OCI-LY3 (cell line): ENCODE results near the gene RNF13.

Source experiments
- H2AFZ ChIP-seq: fragments of 200-600, 300-600 bp; shearing (Covaris generic); 2 replicates; pipeline ENCODE4 v1.6.0; 2014; ENCODE audit warnings: antibody characterized with exemption, low read depth, low read length
- H3K27ac ChIP-seq: fragments of 200-600, 300-600 bp; sonication (generic); 2 replicates; pipeline ENCODE4 v1.5.1; 2014; ENCODE audit warnings: mild to moderate bottlenecking, low read length, moderate library complexity, mixed read lengths
- H3K27me3 ChIP-seq: fragments of 200-600, 300-600 bp; sonication (generic); 2 replicates; pipeline ENCODE4 v1.6.1; 2014; ENCODE audit warnings: low read depth, low read length, mixed read lengths
- H3K36me3 ChIP-seq: fragments of 200-600, 300-600 bp; sonication (generic); replicated peaks from 2 replicates; pipeline ENCODE3; 2014; ENCODE audit warnings: low read depth, low read length, mixed read lengths
- H3K4me1 ChIP-seq: fragments of 300-600, 200-600 bp; sonication (generic); 2 replicates; pipeline ENCODE4 v1.6.1; 2014; ENCODE audit warnings: low read length, mixed read lengths
- H3K4me2 ChIP-seq: fragments of 200-600, 300-600 bp; sonication (generic); 2 replicates; pipeline ENCODE4 v1.6.1; 2014; ENCODE audit warnings: low read length, mixed read lengths
- H3K4me3 ChIP-seq: fragments of 300-600, 200-600 bp; sonication (generic); 2 replicates; pipeline ENCODE4 v1.5.1; 2014; ENCODE audit warnings: antibody characterized with exemption, mild to moderate bottlenecking, low read length, moderate library complexity
- H3K79me2 ChIP-seq: fragments of 300-600, 200-600 bp; shearing (Covaris generic); 2 replicates; pipeline ENCODE4 v1.6.1; 2014; ENCODE audit warnings: mild to moderate bottlenecking, low read length, mixed read lengths
- H3K9ac ChIP-seq: fragments of 300-600, 200-600 bp; shearing (Covaris generic); 2 replicates; pipeline ENCODE4 v1.6.0; 2014; ENCODE audit warnings: mild to moderate bottlenecking, low read length, moderate library complexity
- H3K9me3 ChIP-seq: fragments of 200-600, 300-600 bp; shearing (Covaris generic); 2 replicates; pipeline ENCODE4 v1.6.1; 2014; ENCODE audit warnings: low read length, mixed read lengths; ENCODE audit not compliant: insufficient read depth
- H4K20me1 ChIP-seq: fragments of 200-600, 300-600 bp; sonication (generic); 2 replicates; pipeline ENCODE4 v1.6.1; 2016; ENCODE audit warnings: low read length, mixed read lengths; ENCODE audit not compliant: insufficient read depth
- EZH2phosphoT487 ChIP-seq: fragments of 200-600 bp; shearing (Covaris generic); IDR thresholded peaks from 2 replicates; pipeline ENCODE4 v1.6.1; 2018; ENCODE audit warnings: antibody characterized with exemption, mixed run types, low read depth
- TF ChIP-seq, protein P1 (sequence below): fragments of 200-600, 300-600 bp; sonication (generic); IDR thresholded peaks from 2 replicates; pipeline ENCODE4 v1.5.1; 2014; ENCODE audit warnings: antibody characterized with exemption, low read length, low read depth

The RNF13 gene

DNA sequence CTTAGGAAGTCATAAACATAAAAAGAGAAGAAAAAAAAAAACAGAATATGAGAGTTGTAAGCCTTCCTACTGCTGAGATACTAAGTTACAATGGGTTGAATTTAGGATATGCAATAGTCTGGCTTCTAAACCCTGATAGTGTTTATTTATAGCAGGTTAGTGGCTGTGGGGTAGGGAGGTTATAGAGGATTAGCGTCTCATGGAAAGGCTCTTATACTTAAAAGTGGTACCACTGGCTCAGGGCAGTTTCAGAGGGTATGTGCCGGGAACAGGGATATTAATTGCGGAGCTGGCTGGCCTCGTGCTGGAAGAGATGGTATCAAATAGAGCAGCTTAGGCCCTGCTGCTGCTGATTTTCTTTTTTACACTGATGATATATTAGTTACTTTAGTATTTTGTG, 96.9 kb downstream of the RNF13 start:
- H3K4me3 ChIP-seq = no peak overlapping the region
- H2AFZ ChIP-seq = no peak overlapping the region
- H3K36me3 ChIP-seq = peaks cover 3% of the 10 kb centered on the region
- no peak overlapping the region for H3K9ac ChIP-seq
- H3K9me3 ChIP-seq = no peaks in the 10 kb centered on the region
- no peaks in the 10 kb centered on the region for H3K27me3 ChIP-seq
- no peak overlapping the region for H3K27ac ChIP-seq
- no peak overlapping the region for H3K4me2 ChIP-seq
- TF ChIP-seq EZH2phosphoT487 = no peak
- TF ChIP-seq, protein P1, sequence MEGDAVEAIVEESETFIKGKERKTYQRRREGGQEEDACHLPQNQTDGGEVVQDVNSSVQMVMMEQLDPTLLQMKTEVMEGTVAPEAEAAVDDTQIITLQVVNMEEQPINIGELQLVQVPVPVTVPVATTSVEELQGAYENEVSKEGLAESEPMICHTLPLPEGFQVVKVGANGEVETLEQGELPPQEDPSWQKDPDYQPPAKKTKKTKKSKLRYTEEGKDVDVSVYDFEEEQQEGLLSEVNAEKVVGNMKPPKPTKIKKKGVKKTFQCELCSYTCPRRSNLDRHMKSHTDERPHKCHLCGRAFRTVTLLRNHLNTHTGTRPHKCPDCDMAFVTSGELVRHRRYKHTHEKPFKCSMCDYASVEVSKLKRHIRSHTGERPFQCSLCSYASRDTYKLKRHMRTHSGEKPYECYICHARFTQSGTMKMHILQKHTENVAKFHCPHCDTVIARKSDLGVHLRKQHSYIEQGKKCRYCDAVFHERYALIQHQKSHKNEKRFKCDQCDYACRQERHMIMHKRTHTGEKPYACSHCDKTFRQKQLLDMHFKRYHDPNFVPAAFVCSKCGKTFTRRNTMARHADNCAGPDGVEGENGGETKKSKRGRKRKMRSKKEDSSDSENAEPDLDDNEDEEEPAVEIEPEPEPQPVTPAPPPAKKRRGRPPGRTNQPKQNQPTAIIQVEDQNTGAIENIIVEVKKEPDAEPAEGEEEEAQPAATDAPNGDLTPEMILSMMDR = no peak
- no peaks in the 10 kb centered on the region for H3K4me1 ChIP-seq
- H3K79me2 ChIP-seq = no peaks in the 10 kb centered on the region
- no peaks in the 10 kb centered on the region for H4K20me1 ChIP-seq

DNA sequence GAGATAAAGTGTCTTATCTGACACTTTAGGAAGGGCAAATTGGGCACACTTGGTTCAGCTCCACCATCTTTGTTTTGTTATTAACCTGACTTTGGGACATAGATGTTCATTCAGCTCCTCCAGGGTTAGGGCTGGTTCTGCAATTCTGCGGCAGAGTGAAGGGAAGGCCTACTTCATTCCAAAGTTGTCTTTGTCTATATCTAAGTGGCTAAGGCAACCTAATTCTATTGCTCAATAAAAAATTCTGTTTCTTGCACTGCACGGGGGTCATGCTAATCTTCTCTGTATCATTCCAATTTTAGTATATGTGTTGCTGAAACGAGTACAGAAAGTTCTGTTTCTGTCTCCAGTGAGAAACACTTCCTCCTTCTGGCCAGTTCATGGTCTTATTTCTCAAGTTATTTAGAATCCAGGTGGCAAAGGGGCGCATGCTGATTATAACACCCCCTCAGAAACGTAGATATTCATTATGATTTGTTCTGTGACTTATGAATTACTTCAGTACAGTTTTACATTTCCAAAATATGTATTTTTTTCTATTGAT, 104.2 kb downstream of the RNF13 start:
- H3K36me3 ChIP-seq = peaks cover 6% of the 10 kb centered on the region
- no peaks in the 10 kb centered on the region for H3K27me3 ChIP-seq
- H3K4me2 ChIP-seq = peak overlapping the region; percentile 6; the same call in 1 of the 2 replicates
- no peaks in the 10 kb centered on the region for H4K20me1 ChIP-seq
- H3K9ac ChIP-seq = no peak overlapping the region
- 0 out of 2 replicates have a peak overlapping the region, but pooled peaks have one; percentile 1 for H3K27ac ChIP-seq
- no peak overlapping the region for H2AFZ ChIP-seq
- H3K4me1 ChIP-seq = peaks cover 8% of the 10 kb centered on the region
- TF ChIP-seq EZH2phosphoT487 = no peak
- TF ChIP-seq, protein P1 = no peak
- H3K9me3 ChIP-seq = no peaks in the 10 kb centered on the region
- H3K79me2 ChIP-seq = no peaks in the 10 kb centered on the region
- no peak overlapping the region for H3K4me3 ChIP-seq

DNA sequence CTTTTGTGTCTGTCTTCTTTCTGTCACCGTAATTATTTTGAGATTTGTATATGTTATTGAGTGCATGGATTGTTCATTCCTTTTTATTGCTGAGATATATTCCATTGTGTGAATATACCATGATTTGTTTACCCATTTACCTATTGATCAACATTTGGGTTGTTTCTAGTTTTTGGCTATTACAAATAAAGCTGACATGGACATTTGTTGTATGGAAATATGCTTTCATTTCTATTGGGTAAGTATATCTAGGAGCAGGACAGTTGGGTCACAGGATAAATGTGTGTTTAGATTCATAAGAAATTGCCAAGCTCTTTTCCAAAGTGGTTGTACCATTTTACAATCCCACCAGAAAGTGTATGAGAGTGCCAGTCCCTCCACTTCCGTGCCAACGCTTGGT, 106.5 kb downstream of the RNF13 start:
- Histone ChIP-seq H3K79me2 (no peaks in the 10 kb centered on the region), H3K9ac (no peak overlapping the region), H3K4me3 (no peak overlapping the region), H3K36me3 (peaks cover 13% of the 10 kb centered on the region), H3K27ac (no peak overlapping the region), H3K4me2 (no peak overlapping the region), H3K9me3 (no peaks in the 10 kb centered on the region), H2AFZ (no peak overlapping the region), H3K4me1 (peaks cover 8% of the 10 kb centered on the region), H3K27me3 (no peaks in the 10 kb centered on the region), H4K20me1 (no peaks in the 10 kb centered on the region)
- no peak for TF ChIP-seq EZH2phosphoT487
- TF ChIP-seq, protein P1 = no peak

DNA sequence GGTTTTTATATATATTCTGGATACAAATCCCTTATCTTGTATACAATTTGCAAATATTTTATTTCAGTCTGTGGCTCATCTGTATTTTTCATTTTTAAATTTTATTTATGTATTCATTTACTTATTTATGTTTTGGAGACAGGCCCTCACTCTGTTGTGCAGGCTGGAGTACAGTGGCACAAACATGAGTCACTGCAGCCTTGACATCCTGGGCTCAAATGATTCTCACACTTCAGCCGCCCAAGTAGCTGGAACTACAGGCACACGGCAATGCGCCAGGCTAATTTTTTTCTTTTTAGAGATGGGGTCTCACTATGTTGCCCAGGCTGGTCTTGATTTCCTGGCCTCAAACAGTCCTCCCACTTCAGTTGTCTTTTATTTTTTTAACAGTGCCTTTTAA, 107.1 kb downstream of the RNF13 start:
- peaks cover 13% of the 10 kb centered on the region for H3K36me3 ChIP-seq
- TF ChIP-seq, protein P1 = no peak
- no peak for TF ChIP-seq EZH2phosphoT487
- no peak overlapping the region for H3K4me3 ChIP-seq
- no peak overlapping the region for H3K4me2 ChIP-seq
- no peaks in the 10 kb centered on the region for H4K20me1 ChIP-seq
- H3K27ac ChIP-seq = no peak overlapping the region
- H3K9me3 ChIP-seq = no peaks in the 10 kb centered on the region
- H3K4me1 ChIP-seq = peaks cover 8% of the 10 kb centered on the region
- no peaks in the 10 kb centered on the region for H3K79me2 ChIP-seq
- no peak overlapping the region for H3K9ac ChIP-seq
- no peaks in the 10 kb centered on the region for H3K27me3 ChIP-seq
- no peak overlapping the region for H2AFZ ChIP-seq
